Measurements from ENCODE around the gene TMEM126A.
A peak's percentile ranks its signal among the peaks of the same experiment; 100 is the strongest.
"Not testable (repeated sequence)": the region's sequence is repeated elsewhere in the genome, so short reads cannot be mapped to it uniquely, and the experiment has no call there.

TMEM126A gene

GRCh38 chr11:85647604-85648299 is at the start of gene TMEM126A:
Gene TMEM126A, plus strand, starts transcription at chr11:85647967. Its CDS starts 2,289 bp downstream, at chr11:85650256.
- DNase-seq (ENCODE audit: low read depth) = peak; percentile 91

GRCh38 chr11:85599083-85599482 is 48.7 kb upstream of the TMEM126A start:
- no peak for DNase-seq (ENCODE audit: low read depth)

DNA sequence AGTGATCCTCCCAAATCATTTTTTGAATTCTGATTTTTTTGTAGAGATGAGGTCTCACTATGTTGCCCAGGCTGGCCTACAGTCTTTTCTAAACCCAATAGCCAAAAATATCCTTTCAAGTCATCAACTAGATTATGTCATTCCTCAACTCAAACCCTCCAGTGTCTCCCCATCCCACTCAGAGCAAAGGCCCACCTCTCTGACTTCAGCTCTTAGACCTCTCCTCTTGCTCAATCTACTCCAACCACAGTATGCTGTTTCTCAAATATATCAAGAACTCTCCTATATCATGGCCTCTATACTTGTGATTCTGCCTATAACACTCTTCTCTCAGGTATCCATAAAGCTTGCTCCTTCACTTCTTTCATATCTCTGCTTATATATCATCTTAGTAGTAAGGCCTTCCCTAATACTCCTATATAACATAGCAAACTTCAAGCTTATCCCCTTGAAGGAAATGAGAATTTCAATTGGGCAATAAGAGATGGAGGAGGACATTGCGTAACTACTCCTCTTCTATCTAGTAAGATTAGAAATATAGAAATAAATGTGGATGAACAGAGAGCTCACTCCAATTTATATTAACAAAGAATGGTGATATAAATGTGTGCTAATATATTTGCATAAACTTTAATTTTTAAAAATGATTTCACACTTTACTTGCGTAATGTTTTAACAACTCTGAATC is 45.1 kb upstream of the TMEM126A start:
- DNase-seq (ENCODE audit: low read depth) = no peak

- no peak for DNase-seq (ENCODE audit: low read depth)
These were observed 44.5 kb upstream of the TMEM126A start for GRCh38 chr11:85603220-85603619.

DNA sequence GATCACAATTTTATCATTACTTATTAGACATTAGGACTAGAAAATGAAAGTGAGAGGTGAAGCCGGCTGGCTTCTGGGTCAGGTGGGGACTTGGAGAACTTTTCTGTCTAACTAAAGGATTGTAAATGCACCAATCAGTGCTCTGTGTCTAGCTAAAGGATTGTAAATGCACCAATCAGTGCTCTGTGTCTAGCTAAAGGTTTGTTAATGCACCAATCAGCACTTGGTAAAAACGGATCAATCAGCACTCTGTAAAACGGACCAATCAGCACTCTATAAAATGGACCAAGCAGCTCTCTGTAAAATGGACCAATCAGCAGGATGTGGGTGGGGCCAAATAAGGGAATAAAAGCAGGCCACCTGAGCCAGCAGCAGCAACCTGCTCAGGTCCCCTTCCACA is 41.5 kb upstream of the TMEM126A start:
- not testable (repeated sequence) for DNase-seq (ENCODE audit: low read depth)

- not testable (repeated sequence) for DNase-seq (ENCODE audit: low read depth)
These were observed 39.1 kb upstream of the TMEM126A start for GRCh38 chr11:85608621-85609020.

- DNase-seq (ENCODE audit: low read depth) = not testable (repeated sequence)
These were observed 38.5 kb upstream of the TMEM126A start for GRCh38 chr11:85609286-85609685.

- DNase-seq (ENCODE audit: low read depth) = not testable (repeated sequence)
These were observed 36.1 kb upstream of the TMEM126A start for GRCh38 chr11:85611643-85612042.

GRCh38 chr11:85619499-85619898 is 28.3 kb upstream of the TMEM126A start:
- no peak for DNase-seq (ENCODE audit: low read depth)

GRCh38 chr11:85620256-85620655 is 27.5 kb upstream of the TMEM126A start:
- DNase-seq (ENCODE audit: low read depth) = no peak

- DNase-seq (ENCODE audit: low read depth) = no peak
These were observed 21.3 kb upstream of the TMEM126A start for GRCh38 chr11:85626496-85626895.

DNA sequence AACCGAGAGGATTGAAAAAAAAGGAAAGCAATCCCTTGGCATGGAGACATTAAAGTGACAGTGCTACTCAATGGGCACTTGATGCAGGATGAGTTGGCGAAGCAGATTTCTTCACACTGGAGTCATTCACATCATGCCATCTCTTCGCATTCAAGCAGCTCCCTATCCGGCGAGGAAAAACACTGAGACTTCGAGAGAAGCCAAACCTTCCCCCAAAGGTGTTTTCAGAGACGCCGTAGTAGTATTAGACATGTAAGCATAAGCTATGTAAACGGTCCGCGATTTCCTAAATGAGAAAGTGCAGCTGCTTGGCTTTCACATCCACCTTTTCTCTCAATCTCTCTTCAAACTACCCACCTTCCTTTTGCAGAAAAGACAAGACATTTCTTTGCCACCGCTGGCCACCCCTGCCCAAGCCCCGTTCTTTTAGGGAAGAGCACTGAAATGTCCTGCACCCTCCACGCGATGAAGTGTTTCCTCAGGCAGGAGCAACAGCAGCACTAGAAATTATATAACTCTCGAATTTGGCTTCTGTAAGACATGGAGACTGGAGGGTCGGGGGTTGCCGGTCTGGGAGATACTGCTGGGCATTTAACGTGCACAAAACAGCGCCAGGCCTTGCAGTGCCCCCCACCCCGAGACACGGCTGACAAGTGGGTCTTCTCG is 20.3 kb upstream of the TMEM126A start, which contains the start of gene DLG2:
DLG2 (minus strand) TSS at position 13 of the 666 bp plus-strand sequence.
- no peak for DNase-seq (ENCODE audit: low read depth)

DNA sequence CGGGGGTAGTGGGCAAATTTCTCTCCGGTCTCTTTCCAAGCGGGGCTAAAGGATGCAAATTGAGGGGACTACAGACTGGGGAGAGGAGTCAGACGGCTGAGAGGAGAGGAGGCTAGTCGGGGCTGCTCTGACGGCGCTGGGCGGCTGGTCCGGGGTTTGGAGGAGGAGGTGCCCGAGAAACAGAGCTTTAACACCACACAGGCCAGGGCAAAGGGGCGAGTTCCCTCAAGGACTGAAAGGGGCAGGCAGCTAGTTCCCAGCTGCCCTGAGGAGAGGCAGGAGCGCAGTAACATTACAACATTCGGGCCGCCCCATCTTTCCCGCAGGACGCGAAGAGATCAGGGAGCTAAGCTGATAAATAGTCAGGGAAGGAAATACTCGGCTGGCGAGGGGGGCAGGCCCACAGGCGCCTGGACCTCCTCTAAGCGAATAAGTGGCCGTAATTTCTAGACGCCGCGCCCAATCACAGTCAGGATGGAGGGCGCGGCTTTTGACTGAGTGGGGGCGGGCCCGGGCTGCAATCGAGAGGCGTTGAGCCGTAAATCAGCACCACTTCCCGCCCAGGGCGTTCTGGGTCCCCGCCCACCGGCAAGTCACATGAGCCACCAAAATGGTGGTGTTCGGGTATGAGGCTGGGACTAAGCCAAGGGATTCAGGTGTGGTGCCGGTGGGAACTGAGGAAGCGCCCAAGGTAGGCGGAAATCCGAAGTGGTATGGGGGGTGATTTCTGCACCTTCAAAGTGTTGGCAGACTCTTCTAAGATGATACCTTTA is 19.6 kb upstream of the TMEM126A start, which contains the start of gene TMEM126B:
TMEM126B (plus strand) TSS at position 596 of the 773 bp plus-strand sequence; CDS start at position 611, 15 bp downstream.
- peak; percentile 96 for DNase-seq (ENCODE audit: low read depth)

DNA sequence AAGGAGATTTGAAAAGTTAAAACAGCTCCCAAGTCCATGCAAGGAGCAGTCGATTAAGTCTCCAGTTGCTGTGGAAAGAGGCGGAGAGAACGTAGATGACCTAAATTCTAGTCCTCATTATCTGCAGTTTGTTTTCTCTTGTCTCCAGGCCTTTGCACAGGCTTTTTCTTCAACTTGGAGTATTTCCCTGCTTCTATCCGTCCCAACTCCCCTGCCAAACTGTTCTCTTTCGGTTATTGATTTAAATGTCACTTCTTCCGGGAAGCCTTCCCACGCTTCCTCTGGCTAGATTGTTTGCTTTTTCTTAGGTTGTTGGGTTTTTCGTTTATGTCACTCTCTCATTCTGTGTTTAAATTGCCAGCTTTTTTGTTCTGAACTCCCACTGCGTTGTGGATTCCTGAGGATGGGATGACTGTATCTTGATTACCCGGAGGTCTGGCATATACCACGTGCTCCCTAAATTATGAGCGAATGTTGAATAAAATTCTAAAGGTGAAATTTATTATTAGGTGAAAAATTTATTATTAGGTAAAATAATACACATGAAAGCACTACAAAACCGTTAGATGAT is 18.9 kb upstream of the TMEM126A start:
- DNase-seq (ENCODE audit: low read depth) = no peak

GRCh38 chr11:85634747-85635146 is 13.0 kb upstream of the TMEM126A start:
- DNase-seq (ENCODE audit: low read depth) = no peak

- DNase-seq (ENCODE audit: low read depth) = no peak
These were observed 4.6 kb upstream of the TMEM126A start for GRCh38 chr11:85643191-85643614.

- DNase-seq (ENCODE audit: low read depth) = no peak
These were observed 689 bp upstream of the TMEM126A start for GRCh38 chr11:85647078-85647477.

GRCh38 chr11:85651118-85651517 is 3.4 kb downstream of the TMEM126A start:
- DNase-seq (ENCODE audit: low read depth) = no peak

DNA sequence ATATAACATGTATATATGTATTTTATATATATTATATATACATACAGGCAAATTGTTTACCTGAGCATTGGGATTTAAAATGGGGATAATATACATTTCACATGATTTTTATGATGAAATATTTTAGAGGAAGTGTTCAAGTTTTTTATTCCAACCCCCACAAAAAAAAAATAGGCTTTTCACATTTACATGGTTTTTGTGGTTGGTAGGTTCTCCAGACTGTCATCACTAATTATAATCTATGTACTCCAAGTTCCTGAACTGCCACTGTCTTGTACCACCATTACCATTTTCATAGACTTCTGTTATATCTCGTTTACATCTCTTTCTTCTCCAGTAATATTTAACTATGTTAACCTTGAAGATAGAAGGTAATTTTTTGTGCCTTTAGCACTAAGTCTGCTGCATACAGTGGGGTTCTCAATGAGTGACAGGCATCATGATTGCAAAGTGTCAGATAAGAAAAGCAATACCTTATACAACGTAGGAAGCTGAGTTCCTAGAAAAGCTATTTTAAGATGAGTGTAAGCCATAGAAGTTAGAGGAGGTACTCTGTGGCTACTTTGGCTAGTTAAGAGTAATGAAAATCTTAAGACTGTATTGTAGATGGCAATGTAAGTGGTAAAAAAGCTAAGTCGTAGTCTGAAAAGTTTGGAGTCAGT is 5.2 kb downstream of the TMEM126A start:
- no peak for DNase-seq (ENCODE audit: low read depth)

DNA sequence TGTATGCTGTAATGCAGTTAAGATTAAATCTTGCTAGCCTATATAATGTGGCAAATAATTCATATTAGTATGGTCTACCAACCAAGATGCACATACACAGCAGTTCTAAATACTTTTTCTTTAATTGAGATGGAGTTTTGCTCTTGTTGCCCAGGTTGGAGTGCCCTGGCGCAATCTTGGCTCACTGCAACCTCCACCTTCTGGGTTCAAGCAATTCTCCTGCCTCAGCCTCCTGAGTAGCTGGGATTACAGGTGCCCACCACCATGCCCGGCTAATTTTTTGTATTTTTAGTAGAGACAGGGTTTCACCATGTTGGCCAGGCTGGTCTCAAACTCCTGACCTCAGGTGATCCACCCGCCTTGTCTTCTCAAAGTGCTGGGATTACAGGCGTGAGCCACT is 6.6 kb downstream of the TMEM126A start:
- not testable (repeated sequence) for DNase-seq (ENCODE audit: low read depth)

DNA sequence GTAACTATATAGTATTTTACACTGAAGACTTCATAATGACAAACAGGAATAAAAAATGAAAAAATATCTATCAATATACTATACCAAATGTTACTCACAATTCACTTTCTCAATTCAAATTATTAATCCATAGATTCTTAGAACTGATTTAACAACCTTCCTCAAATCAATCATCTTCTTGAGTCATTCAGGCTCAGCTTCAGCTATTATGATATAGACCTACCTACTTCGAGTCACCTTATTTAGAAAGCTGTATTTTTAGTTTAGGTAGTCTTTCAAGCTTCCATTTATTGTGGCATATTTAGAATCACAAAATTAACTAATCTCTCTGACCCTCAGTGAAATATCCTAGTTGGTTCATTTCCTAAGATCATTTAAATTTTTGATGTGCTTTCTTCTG is 9.0 kb downstream of the TMEM126A start:
- DNase-seq (ENCODE audit: low read depth) = no peak
